RWPE2 (cell line): ENCODE results near the gene ASB1.
A peak's percentile ranks its signal among the peaks of the same experiment; 100 is the strongest.

Experiments used
- ATAC-seq: fragments of 200-7000 bp; cut with Tn5 transposase; 3 replicates; pipeline ENCODE4 v1.9.1; 2021; ENCODE audit warnings: low read depth
- DNase-seq: peaks from one replicate; pipeline ENCODE4 v3.0.0-alpha.2; 2020; ENCODE audit warnings: low spot score
- H3K27ac ChIP-seq: fragments of 450-650 bp; 2 replicates; pipeline ENCODE4 v1.5.1; 2017; ENCODE audit warnings: mild to moderate bottlenecking; ENCODE audit not compliant: poor library complexity, severe bottlenecking
- H3K27me3 ChIP-seq: fragments of 250-450 bp; sonication (Bioruptor Pico); 2 replicates; pipeline ENCODE4 v1.5.1; 2021; ENCODE audit warnings: mild to moderate bottlenecking, moderate library complexity; ENCODE audit not compliant: insufficient read depth, poor library complexity, severe bottlenecking
- H3K36me3 ChIP-seq: fragments of 250-450 bp; sonication (Bioruptor Pico); 2 replicates; pipeline ENCODE4 v1.5.1; 2020; ENCODE audit warnings: low read depth, mild to moderate bottlenecking, moderate library complexity
- H3K4me1 ChIP-seq: fragments of 250-450 bp; sonication (Bioruptor Pico); 2 replicates; pipeline ENCODE4 v1.5.1; 2021; ENCODE audit warnings: mild to moderate bottlenecking, moderate library complexity; ENCODE audit not compliant: insufficient read depth, poor library complexity, severe bottlenecking
- H3K4me3 ChIP-seq: fragments of 250-450 bp; sonication (Bioruptor Pico); 2 replicates; pipeline ENCODE4 v1.5.1; 2021; ENCODE audit warnings: mild to moderate bottlenecking, moderate library complexity; ENCODE audit not compliant: severe bottlenecking
- H3K9me3 ChIP-seq: fragments of 250-450 bp; sonication (Bioruptor Pico); 2 replicates; pipeline ENCODE4 v1.5.1; 2021; ENCODE audit warnings: mild to moderate bottlenecking, moderate library complexity; ENCODE audit not compliant: severe bottlenecking
- CTCF ChIP-seq: fragments of 450-650 bp; IDR thresholded peaks from one replicate; pipeline ENCODE4 v1.5.1; 2017; ENCODE audit warnings: mild to moderate bottlenecking, moderate library complexity; ENCODE audit not compliant: poor library complexity, severe bottlenecking

Gene ASB1

GRCh38 chr2:238444242-238444641 lies 17.5 kb downstream of the ASB1 start:
- DNase-seq (no peak), ATAC-seq (no peak)
- H3K27me3 ChIP-seq = no peaks in the 10 kb centered on the region
- peaks cover 38% of the 10 kb centered on the region for H3K4me1 ChIP-seq
- peaks cover 96% of the 10 kb centered on the region for H3K36me3 ChIP-seq
- H3K4me3 ChIP-seq = no peak overlapping the region
- no peak overlapping the region for H3K27ac ChIP-seq
- no peak for TF ChIP-seq CTCF
- H3K9me3 ChIP-seq = no peaks in the 10 kb centered on the region

GRCh38 chr2:238445409-238446190 lies 18.9 kb downstream of the ASB1 start:
- TF ChIP-seq CTCF = no peak
- Histone ChIP-seq H3K4me1 (peaks cover 28% of the 10 kb centered on the region), H3K9me3 (no peaks in the 10 kb centered on the region), H3K27ac (no peak overlapping the region), H3K36me3 (peaks cover 100% of the 10 kb centered on the region), H3K27me3 (no peaks in the 10 kb centered on the region), H3K4me3 (no peak overlapping the region)
- no peak for DNase-seq
- ATAC-seq = no peak

GRCh38 chr2:238446371-238446770 lies 19.6 kb downstream of the ASB1 start:
- no peaks in the 10 kb centered on the region for H3K9me3 ChIP-seq
- TF ChIP-seq CTCF = no peak
- H3K27me3 ChIP-seq = no peaks in the 10 kb centered on the region
- H3K36me3 ChIP-seq = peaks cover 100% of the 10 kb centered on the region
- peaks cover 20% of the 10 kb centered on the region for H3K4me1 ChIP-seq
- no peak overlapping the region for H3K27ac ChIP-seq
- ATAC-seq (no peak), DNase-seq (no peak)
- no peak overlapping the region for H3K4me3 ChIP-seq

GRCh38 chr2:238448031-238448955 lies 21.6 kb downstream of the ASB1 start:
- Histone ChIP-seq H3K27me3 (no peaks in the 10 kb centered on the region), H3K4me3 (no peak overlapping the region), H3K9me3 (no peaks in the 10 kb centered on the region), H3K4me1 (peaks cover 1% of the 10 kb centered on the region), H3K27ac (peak overlapping the region; percentile 6), H3K36me3 (peaks cover 95% of the 10 kb centered on the region)
- no peak for ATAC-seq
- TF ChIP-seq CTCF = no peak
- DNase-seq = no peak
